GM12878 (cell line): ENCODE data around the gene ABCC4. TPM values are rescaled to one million over a fixed set of nuclear protein-coding genes. Genes with fewer than 3 reads are reported as not detected.

Experiments used
- ATAC-seq: fragments of 200-7000 bp; cut with Tn5 transposase; 3 replicates; pipeline ENCODE4 v1.9.1; 2020; ENCODE audit warnings: mild to moderate bottlenecking, moderate library complexity
- BruUV-seq: library from RNA; stranded (reverse); fragments of 400-500 nt; replicated peaks from 2 replicates; lab custom pipeline; 2021; lab: Mats Ljungman, UMichigan
- CTCF ChIA-PET: fragments of 300-600 bp; sonication (Branson Sonifier 250); formaldehyde crosslinking; extraction: SDS; loops from one replicate; lab custom pipeline; 2021; ENCODE audit warnings: inconsistent platforms; lab: Yijun Ruan, JAX
- POLR2A ChIA-PET: fragments of 350-600 bp; formaldehyde crosslinking; extraction: SDS; loops from one replicate; lab custom pipeline; 2021; ENCODE audit warnings: inconsistent platforms; lab: Charles Lee
- RAD21 ChIA-PET: fragments of 300-600 bp; sonication (Branson Sonifier 250); formaldehyde crosslinking; loops from one replicate; lab custom pipeline; 2023; ENCODE audit warnings: antibody characterized with exemption; ENCODE audit not compliant: unreplicated experiment; lab: Charles Lee
- SMC1A ChIA-PET: fragments of 300-600 bp; sonication (Branson Sonifier 250); formaldehyde crosslinking; loops from one replicate; lab custom pipeline; 2023; ENCODE audit not compliant: unreplicated experiment, uncharacterized antibody; lab: Charles Lee
- DNase-seq: peaks from one replicate; pipeline ENCODE4 v3.0.0-alpha.2; 2011; ENCODE audit warnings: low read depth, low spot score
- FAIRE-seq: peaks from 3 replicates; lab custom pipeline; 2011; peaks lifted over from hg19 to GRCh38; lab: Jason Lieb, UNC
- H2AFZ ChIP-seq: 2 replicates; pipeline ENCODE4 v1.6.0; 2011; ENCODE audit warnings: low read depth, low read length, control low read depth; ENCODE audit not compliant: control insufficient read depth
- H3K27ac ChIP-seq: 2 replicates; pipeline ENCODE4 v1.5.1; 2011; ENCODE audit warnings: control low read depth; ENCODE audit not compliant: control insufficient read depth, insufficient read depth
- H3K27me3 ChIP-seq, 2 experiments: replicated peaks in 1 of 2; 2 replicates each; pipeline versions ENCODE4 v1.6.0 to v1.6.1; 2011; ENCODE audit warnings: low read length in 1 of 2; ENCODE audit not compliant: control insufficient read depth in 2 of 2, insufficient read depth in 2 of 2
- H3K36me3 ChIP-seq, 2 experiments: 2 replicates each; pipeline ENCODE4 v1.5.1; 2011; ENCODE audit warnings: low read length in 1 of 2; ENCODE audit not compliant: control insufficient read depth in 2 of 2, insufficient read depth in 2 of 2
- H3K4me1 ChIP-seq: 2 replicates; pipeline ENCODE4 v1.6.1; 2011; ENCODE audit warnings: mild to moderate bottlenecking, low read length, moderate library complexity, mixed read lengths; ENCODE audit not compliant: control insufficient read depth, insufficient read depth
- H3K4me2 ChIP-seq: 2 replicates; pipeline ENCODE4 v1.6.0; 2011; ENCODE audit warnings: control low read depth; ENCODE audit not compliant: control insufficient read depth, insufficient read depth
- H3K4me3 ChIP-seq: fragments of 200-600 bp; sonication (generic); 2 replicates; pipeline ENCODE4 v1.5.1; 2016
- H3K79me2 ChIP-seq: 2 replicates; pipeline ENCODE4 v1.6.0; 2011; ENCODE audit warnings: low read length; ENCODE audit not compliant: control insufficient read depth, insufficient read depth
- H3K9ac ChIP-seq: 2 replicates; pipeline ENCODE4 v1.8.0; 2011; ENCODE audit warnings: low read length, control low read depth, mixed read lengths; ENCODE audit not compliant: control insufficient read depth, insufficient read depth
- H3K9me3 ChIP-seq: replicated peaks from 3 replicates; pipeline ENCODE4 v1.5.1; 2011; ENCODE audit warnings: mild to moderate bottlenecking, low read length; ENCODE audit not compliant: control insufficient read depth, insufficient read depth
- H4K20me1 ChIP-seq: 2 replicates; pipeline ENCODE4 v1.6.0; 2011; ENCODE audit not compliant: control insufficient read depth, insufficient read depth
- CEBPB ChIP-seq, 2 experiments: fragments of 150-350 bp in 1 of 2; IDR thresholded peaks; 2 replicates each; pipeline ENCODE4 v1.6.1; 2012 to 2014; ENCODE audit warnings: low read depth in 2 of 2, low read length in 2 of 2, borderline replicate concordance in 1 of 2, inconsistent platforms in 1 of 2
- CHD1 ChIP-seq: IDR thresholded peaks from 2 replicates; pipeline ENCODE4 v1.6.1; 2012; ENCODE audit warnings: low read depth, low read length, improper control_type of control experiment
- ESRRA ChIP-seq: IDR thresholded peaks from 2 replicates; pipeline ENCODE4 v1.6.1; 2012; ENCODE audit warnings: mild to moderate bottlenecking, low read length, improper control_type of control experiment
- HCFC1 ChIP-seq: fragments of 150-350 bp; IDR thresholded peaks from 2 replicates; pipeline ENCODE4 v1.6.1; 2014; ENCODE audit warnings: low read length
- HSF1 ChIP-seq: fragments of 150-350 bp; IDR thresholded peaks from 2 replicates; pipeline ENCODE4 v1.6.1; 2014; ENCODE audit warnings: mild to moderate bottlenecking, low read depth, low read length
- JUND ChIP-seq: IDR thresholded peaks from 2 replicates; pipeline ENCODE4 v1.6.1; 2012; ENCODE audit warnings: low read depth, mild to moderate bottlenecking, low read length, improper control_type of control experiment, moderate library complexity
- MTA2 ChIP-seq: fragments of 450-650 bp; IDR thresholded peaks from 2 replicates; pipeline ENCODE4 v1.6.1; 2016; ENCODE audit warnings: low read depth, mild to moderate bottlenecking, moderate library complexity
- MXI1 ChIP-seq: fragments of 150-350 bp; IDR thresholded peaks from 2 replicates; pipeline ENCODE4 v1.6.1; 2011; ENCODE audit warnings: low read depth, mild to moderate bottlenecking, inconsistent platforms, low read length, improper control_type of control experiment
- NKRF ChIP-seq: fragments of 450-650 bp; conservative IDR thresholded peaks from 2 replicates; pipeline ENCODE4 v1.6.1; 2017; ENCODE audit warnings: mild to moderate bottlenecking, moderate library complexity
- NR2F1 ChIP-seq: fragments of 450-650 bp; conservative IDR thresholded peaks from 2 replicates; pipeline ENCODE4 v1.6.1; 2017; ENCODE audit warnings: mild to moderate bottlenecking
- POU2F2 ChIP-seq: IDR thresholded peaks from 3 replicates; pipeline ENCODE4 v1.6.1; 2011; ENCODE audit warnings: low read depth, mild to moderate bottlenecking, low read length, borderline replicate concordance
- WGBS: methylation state at CpG from one replicate; pipeline ENCODE4 v1.1.6; 2016; ENCODE audit warnings: low lambda C conversion rate; ENCODE audit not compliant: insufficient replicate concordance, insufficient coverage; ENCODE audit errors: missing lambda C conversion rate; 5-methylcytosine and 5-hydroxymethylcytosine counted together
- in situ Hi-C: fragments of 300-500 bp; cut with MboI; formaldehyde crosslinking; loops from 9 replicates; pipeline ENCODE4 v1.14.3; 2018; ENCODE audit warnings: mixed read lengths
- intact Hi-C: fragments of 100-400 bp; cut with micrococcal nuclease; formaldehyde crosslinking; loops from one replicate; pipeline ENCODE4 v1.14.2; 2022; ENCODE audit not compliant: unreplicated experiment
- polyA plus RNA-seq, 11 experiments: library from polyadenylated mRNA; depleted of rRNA in 4 of 11; unstranded in 6 of 11; stranded (reverse) in 5 of 11; fragments of >200 nt; fragmentation: Nextera tagmentation in 4 of 11; fragmentation: Illumina TruSeq in 1 of 11; extraction: Ambion mirVana in 4 of 11; extraction: Trizol in 1 of 11; gene quantifications; 1 replicate in 1 of 11; 2 replicates in 10 of 11; pipeline versions ENCODE4 v1.2.1 to v1.2.3, GENCODE V29; 2011 to 2016; ENCODE audit warnings: inconsistent platforms in 2 of 11, missing spikeins in 2 of 11, low read depth in 1 of 11
- total RNA-seq, 4 experiments: library from RNA; depleted of rRNA in 3 of 4; stranded (reverse); fragments of >200 nt in 3 of 4; fragmentation: Illumina TruSeq in 1 of 4; extraction: Trizol in 1 of 4; gene quantifications; 2 replicates each; pipeline versions ENCODE4 v1.2.1 to v1.2.3, GENCODE V29; 2013 to 2021
- TF ChIP-seq, protein P1 (sequence below): fragments of 450-650 bp; formaldehyde crosslinking; IDR thresholded peaks from 2 replicates; pipeline ENCODE4 v1.4.0; 2020; ENCODE audit warnings: mild to moderate bottlenecking, moderate library complexity
- TF ChIP-seq, protein P2 (sequence below): IDR thresholded peaks from 2 replicates; pipeline ENCODE4 v1.6.1; 2012; ENCODE audit warnings: low read length, inconsistent platforms

The ABCC4 gene
- total and polyA plus RNA-seq, 10 of the 15 experiments (the other 5 are each of a cell fraction or from before 2014, with no cell fraction given), result 7.2 to 44.4 (median 24.1) TPM

- no peak for TF ChIP-seq ESRRA
- TF ChIP-seq, protein P1, sequence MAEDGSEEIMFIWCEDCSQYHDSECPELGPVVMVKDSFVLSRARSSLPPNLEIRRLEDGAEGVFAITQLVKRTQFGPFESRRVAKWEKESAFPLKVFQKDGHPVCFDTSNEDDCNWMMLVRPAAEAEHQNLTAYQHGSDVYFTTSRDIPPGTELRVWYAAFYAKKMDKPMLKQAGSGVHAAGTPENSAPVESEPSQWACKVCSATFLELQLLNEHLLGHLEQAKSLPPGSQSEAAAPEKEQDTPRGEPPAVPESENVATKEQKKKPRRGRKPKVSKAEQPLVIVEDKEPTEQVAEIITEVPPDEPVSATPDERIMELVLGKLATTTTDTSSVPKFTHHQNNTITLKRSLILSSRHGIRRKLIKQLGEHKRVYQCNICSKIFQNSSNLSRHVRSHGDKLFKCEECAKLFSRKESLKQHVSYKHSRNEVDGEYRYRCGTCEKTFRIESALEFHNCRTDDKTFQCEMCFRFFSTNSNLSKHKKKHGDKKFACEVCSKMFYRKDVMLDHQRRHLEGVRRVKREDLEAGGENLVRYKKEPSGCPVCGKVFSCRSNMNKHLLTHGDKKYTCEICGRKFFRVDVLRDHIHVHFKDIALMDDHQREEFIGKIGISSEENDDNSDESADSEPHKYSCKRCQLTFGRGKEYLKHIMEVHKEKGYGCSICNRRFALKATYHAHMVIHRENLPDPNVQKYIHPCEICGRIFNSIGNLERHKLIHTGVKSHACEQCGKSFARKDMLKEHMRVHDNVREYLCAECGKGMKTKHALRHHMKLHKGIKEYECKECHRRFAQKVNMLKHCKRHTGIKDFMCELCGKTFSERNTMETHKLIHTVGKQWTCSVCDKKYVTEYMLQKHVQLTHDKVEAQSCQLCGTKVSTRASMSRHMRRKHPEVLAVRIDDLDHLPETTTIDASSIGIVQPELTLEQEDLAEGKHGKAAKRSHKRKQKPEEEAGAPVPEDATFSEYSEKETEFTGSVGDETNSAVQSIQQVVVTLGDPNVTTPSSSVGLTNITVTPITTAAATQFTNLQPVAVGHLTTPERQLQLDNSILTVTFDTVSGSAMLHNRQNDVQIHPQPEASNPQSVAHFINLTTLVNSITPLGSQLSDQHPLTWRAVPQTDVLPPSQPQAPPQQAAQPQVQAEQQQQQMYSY (CRISPR knock-in tag), result no peak
These were observed 33.4 kb downstream of the ABCC4 start (continued) for GRCh38 chr13:95267662-95268342.

- FAIRE-seq (no peak), ATAC-seq (no peak), DNase-seq (no peak)
- no peak overlapping the region for H2AFZ ChIP-seq
- no TSS peak for BruUV-seq
- H3K27me3 ChIP-seq, result no peaks in the 10 kb centered on the region
- intact Hi-C loops (loop anchor here (5.0 kb wide), 1 partner anchor 72 kb away; no protein-coding TSS in a partner anchor), in situ Hi-C loops (no loop called here)
- H3K4me1 ChIP-seq, result peaks cover 43% of the 10 kb centered on the region
- peaks cover 4% of the 10 kb centered on the region; the same call in 2 of the 3 replicates for H3K9me3 ChIP-seq
- H3K27ac ChIP-seq, result no peak overlapping the region
- no peak overlapping the region for H3K9ac ChIP-seq
- RAD21 ChIA-PET, result no interaction called here
- no peaks in the 10 kb centered on the region for H4K20me1 ChIP-seq
- POLR2A ChIA-PET, result interaction anchor here (1.1 kb wide), 1 partner anchor 14 kb away, joined by 3 read pairs; no protein-coding TSS in a partner anchor
- whole genome bisulfite sequencing, result 98% methylated on average over 3 of the region's 3 CpGs
- SMC1A ChIA-PET, result interaction anchor here (1.6 to 2.1 kb wide), 3 partner anchors 11 to 37 kb away, joined by 4 to 5 read pairs (median 5); no protein-coding TSS in a partner anchor
- peaks cover 0 to 13% of the 10 kb centered on the region in 2 experiments; a peak in 3 of 4 replicates for H3K36me3 ChIP-seq
- no peak overlapping the region for H3K4me2 ChIP-seq
- CTCF ChIA-PET, result interaction anchor here (1.7 kb wide), 1 partner anchor 14 kb away, joined by 3 read pairs; no protein-coding TSS in a partner anchor
- peaks cover 37% of the 10 kb centered on the region for H3K79me2 ChIP-seq
- no peak overlapping the region for H3K4me3 ChIP-seq
- TF ChIP-seq MTA2 (no peak), HSF1 (no peak), JUND (no peak), NR2F1 (no peak), POU2F2 (no peak), NKRF (no peak), HCFC1 (no peak), CEBPB (IDR thresholded peaks at IDR 0.05; ENCODE audit: borderline replicate concordance in 1 of 2, low read depth in 2 of 2, low read length in 2 of 2) (no peak), MXI1 (no peak), CHD1 (no peak)
- TF ChIP-seq, protein P2, sequence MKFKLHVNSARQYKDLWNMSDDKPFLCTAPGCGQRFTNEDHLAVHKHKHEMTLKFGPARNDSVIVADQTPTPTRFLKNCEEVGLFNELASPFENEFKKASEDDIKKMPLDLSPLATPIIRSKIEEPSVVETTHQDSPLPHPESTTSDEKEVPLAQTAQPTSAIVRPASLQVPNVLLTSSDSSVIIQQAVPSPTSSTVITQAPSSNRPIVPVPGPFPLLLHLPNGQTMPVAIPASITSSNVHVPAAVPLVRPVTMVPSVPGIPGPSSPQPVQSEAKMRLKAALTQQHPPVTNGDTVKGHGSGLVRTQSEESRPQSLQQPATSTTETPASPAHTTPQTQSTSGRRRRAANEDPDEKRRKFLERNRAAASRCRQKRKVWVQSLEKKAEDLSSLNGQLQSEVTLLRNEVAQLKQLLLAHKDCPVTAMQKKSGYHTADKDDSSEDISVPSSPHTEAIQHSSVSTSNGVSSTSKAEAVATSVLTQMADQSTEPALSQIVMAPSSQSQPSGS, result no peak
These were observed 37.0 kb downstream of the ABCC4 start for GRCh38 chr13:95264225-95264624.
